AG20443 (cell line): Measurements from ENCODE around the gene HLA-DPB1.

Source experiments
- DNase-seq: peaks from one replicate; pipeline ENCODE4 v3.0.0; 2012; ENCODE audit warnings: low spot score, mixed read lengths

HLA-DPB1 gene

GRCh38 chr6:33136310-33136900 lies 60.6 kb downstream of the HLA-DPB1 start:
- no peak for DNase-seq
